LNCaP clone FGC (cell line): ENCODE data around the gene PACS2.
"Not testable (repeated sequence)": the region's sequence is repeated elsewhere in the genome, so short reads cannot be mapped to it uniquely, and the experiment has no call there.

ENCODE experiments used
- DNase-seq: peaks from one replicate; pipeline ENCODE4 v3.0.0-alpha.2; 2011; ENCODE audit warnings: low read depth
- H3K4me3 ChIP-seq: 2 replicates; pipeline ENCODE4 v1.5.1; 2011; ENCODE audit warnings: mild to moderate bottlenecking, low read depth, low read length, control low read depth
- TF ChIP-seq, protein P1 (sequence below): IDR thresholded peaks from 2 replicates; pipeline ENCODE4 v1.5.1; 2012; ENCODE audit warnings: mild to moderate bottlenecking; ENCODE audit not compliant: control insufficient read depth, insufficient read depth; ENCODE audit errors: extremely low read depth

The PACS2 gene

GRCh38 chr14:105333613-105334364 lies 19.2 kb downstream of the PACS2 start:
- no peak overlapping the region for H3K4me3 ChIP-seq
- no peak for DNase-seq
- TF ChIP-seq, protein P1, sequence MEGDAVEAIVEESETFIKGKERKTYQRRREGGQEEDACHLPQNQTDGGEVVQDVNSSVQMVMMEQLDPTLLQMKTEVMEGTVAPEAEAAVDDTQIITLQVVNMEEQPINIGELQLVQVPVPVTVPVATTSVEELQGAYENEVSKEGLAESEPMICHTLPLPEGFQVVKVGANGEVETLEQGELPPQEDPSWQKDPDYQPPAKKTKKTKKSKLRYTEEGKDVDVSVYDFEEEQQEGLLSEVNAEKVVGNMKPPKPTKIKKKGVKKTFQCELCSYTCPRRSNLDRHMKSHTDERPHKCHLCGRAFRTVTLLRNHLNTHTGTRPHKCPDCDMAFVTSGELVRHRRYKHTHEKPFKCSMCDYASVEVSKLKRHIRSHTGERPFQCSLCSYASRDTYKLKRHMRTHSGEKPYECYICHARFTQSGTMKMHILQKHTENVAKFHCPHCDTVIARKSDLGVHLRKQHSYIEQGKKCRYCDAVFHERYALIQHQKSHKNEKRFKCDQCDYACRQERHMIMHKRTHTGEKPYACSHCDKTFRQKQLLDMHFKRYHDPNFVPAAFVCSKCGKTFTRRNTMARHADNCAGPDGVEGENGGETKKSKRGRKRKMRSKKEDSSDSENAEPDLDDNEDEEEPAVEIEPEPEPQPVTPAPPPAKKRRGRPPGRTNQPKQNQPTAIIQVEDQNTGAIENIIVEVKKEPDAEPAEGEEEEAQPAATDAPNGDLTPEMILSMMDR, result no peak

- H3K4me3 ChIP-seq, result no peak overlapping the region
- no peak for DNase-seq
- TF ChIP-seq, protein P1, result no peak
Measured at GRCh38 chr14:105334383-105335230, 20.1 kb downstream of the PACS2 start.

GRCh38 chr14:105335231-105335542 lies 20.6 kb downstream of the PACS2 start:
- not testable (repeated sequence) for H3K4me3 ChIP-seq, DNase-seq

DNA sequence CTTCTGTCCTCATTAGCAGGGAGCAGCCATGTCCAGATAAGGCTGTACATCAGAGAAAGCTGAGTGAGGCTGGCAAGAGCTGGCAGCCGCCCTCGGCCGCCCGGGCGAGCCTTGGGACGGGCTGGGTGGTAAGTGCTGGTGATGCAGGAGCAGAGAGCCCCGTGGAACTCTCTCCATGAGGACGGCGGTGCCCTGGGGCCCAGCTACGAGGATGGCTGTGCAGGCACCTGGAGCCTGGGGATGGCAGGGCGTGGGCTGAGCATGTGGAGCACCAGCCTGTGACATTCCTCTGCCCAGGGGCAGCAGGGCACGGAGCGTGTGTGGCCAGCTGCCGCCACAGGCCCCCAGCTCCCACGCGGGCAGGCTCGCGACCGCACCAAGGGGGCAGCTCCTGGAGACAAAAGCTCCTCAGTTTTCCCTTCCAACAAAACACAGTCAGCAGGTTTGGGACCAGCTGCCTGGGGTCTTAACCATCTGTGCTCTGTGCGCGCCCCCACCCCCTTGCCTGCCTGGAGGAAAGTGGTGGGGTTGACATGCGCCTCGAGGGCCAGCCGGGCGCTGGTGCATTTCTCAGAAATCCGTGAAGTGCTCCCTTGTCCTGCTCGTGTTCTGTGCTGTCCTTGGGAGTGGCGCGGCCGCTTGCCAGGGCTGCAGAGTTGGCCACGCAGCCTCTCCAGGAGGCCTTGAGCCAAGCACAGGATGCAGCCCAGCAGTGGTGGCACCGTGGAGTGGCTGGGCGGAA lies 21.4 kb downstream of the PACS2 start:
- no peak overlapping the region for H3K4me3 ChIP-seq
- DNase-seq, result no peak
- TF ChIP-seq, protein P1, result no peak

DNA sequence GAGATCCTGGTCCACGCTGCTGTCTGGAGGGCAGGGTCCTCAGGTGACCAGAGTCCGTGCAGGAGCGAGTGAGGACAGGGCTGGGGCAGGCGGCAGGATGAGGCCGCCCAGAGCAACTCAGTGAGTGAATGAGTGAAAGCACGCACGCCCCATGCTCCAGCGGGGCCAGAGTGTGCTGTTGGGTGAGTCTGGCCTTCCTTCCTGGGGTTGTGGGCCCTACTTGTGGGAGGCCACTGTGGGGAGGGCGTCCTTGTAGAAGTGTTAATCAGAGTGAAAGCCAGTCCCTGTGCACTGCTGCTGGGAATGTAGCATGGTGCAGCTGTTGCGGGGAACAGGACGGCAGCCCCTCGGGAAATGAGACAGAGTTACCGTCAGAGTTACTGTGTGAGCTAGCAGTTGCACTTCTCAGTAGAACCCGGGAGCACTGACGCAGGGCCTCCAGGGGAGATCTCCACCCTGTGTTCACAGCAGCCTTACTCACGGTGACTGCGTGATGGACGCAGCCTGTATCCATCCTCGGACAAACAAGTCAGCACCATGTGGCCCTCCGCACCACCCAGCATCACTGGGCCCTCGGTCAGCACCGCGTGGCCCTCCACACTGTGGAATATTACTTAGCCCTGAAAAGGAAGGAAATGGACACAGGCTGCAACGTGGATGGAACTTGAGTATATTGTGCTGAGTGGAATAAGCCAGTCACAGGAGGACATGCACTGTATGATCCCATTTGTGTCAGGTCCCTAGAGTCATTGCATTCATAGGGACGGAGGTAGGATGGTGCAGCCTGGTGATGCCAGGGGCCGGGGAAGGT lies 22.1 kb downstream of the PACS2 start:
- H3K4me3 ChIP-seq, result no peak overlapping the region
- no peak for DNase-seq
- TF ChIP-seq, protein P1, result no peak

GRCh38 chr14:105337433-105337832 lies 22.9 kb downstream of the PACS2 start:
- H3K4me3 ChIP-seq, result no peak overlapping the region
- no peak for DNase-seq
- TF ChIP-seq, protein P1, result no peak
